ENCODE data around the gene MRPL58.

MRPL58 gene

GRCh38 chr17:74971069-74971841 is 41.2 kb upstream of the MRPL58 start:
- TF ChIP-seq CTCF (IDR thresholded peaks at IDR 0.05; ENCODE audit: borderline replicate concordance, insufficient read depth, low read depth, low read length) = no peak
- no peak overlapping the region for H3K4me3 ChIP-seq (ENCODE audit: low read depth, low read length)

- TF ChIP-seq CTCF (IDR thresholded peaks at IDR 0.05; ENCODE audit: borderline replicate concordance, insufficient read depth, low read depth, low read length) = no peak
- no peak overlapping the region for H3K4me3 ChIP-seq (ENCODE audit: low read depth, low read length)
Measured at GRCh38 chr17:74971842-74972106, 40.7 kb upstream of the MRPL58 start.

GRCh38 chr17:74972107-74972972 is 40.1 kb upstream of the MRPL58 start, which contains the start of gene HID1:
Gene HID1, minus strand, starts transcription at chr17:74972759. Its CDS starts 103 bp downstream, at chr17:74972656.
- peak within 1 kb of the TSS; percentile 24 for H3K4me3 ChIP-seq (ENCODE audit: low read depth, low read length)

GRCh38 chr17:74972973-74973328 is 39.5 kb upstream of the MRPL58 start:
- H3K4me3 ChIP-seq (ENCODE audit: low read depth, low read length) = no peak overlapping the region
- no peak for TF ChIP-seq CTCF (IDR thresholded peaks at IDR 0.05; ENCODE audit: borderline replicate concordance, insufficient read depth, low read depth, low read length)

More at GRCh38 chr17:74972107-74972972, 40.1 kb upstream of the MRPL58 start, which contains the start of gene HID1:
- no peak for TF ChIP-seq CTCF (IDR thresholded peaks at IDR 0.05; ENCODE audit: borderline replicate concordance, insufficient read depth, low read depth, low read length)

GRCh38 chr17:74975943-74976342 is 36.5 kb upstream of the MRPL58 start:
- H3K4me3 ChIP-seq (ENCODE audit: low read depth, low read length) = no peak overlapping the region
- no peak for TF ChIP-seq CTCF (IDR thresholded peaks at IDR 0.05; ENCODE audit: borderline replicate concordance, insufficient read depth, low read depth, low read length)

GRCh38 chr17:74977802-74978201 is 34.7 kb upstream of the MRPL58 start:
- TF ChIP-seq CTCF (IDR thresholded peaks at IDR 0.05; ENCODE audit: borderline replicate concordance, insufficient read depth, low read depth, low read length) = no peak
- no peak overlapping the region for H3K4me3 ChIP-seq (ENCODE audit: low read depth, low read length)

Measured in GM12875 (cell line).